ENCODE data around the gene THOC1. TPM values are rescaled to one million over a fixed set of nuclear protein-coding genes. Genes with fewer than 3 reads are reported as not detected.

The THOC1 gene
- total RNA-seq, 2 experiments from 2014 or later = 63.5 to 66.2 TPM

DNA sequence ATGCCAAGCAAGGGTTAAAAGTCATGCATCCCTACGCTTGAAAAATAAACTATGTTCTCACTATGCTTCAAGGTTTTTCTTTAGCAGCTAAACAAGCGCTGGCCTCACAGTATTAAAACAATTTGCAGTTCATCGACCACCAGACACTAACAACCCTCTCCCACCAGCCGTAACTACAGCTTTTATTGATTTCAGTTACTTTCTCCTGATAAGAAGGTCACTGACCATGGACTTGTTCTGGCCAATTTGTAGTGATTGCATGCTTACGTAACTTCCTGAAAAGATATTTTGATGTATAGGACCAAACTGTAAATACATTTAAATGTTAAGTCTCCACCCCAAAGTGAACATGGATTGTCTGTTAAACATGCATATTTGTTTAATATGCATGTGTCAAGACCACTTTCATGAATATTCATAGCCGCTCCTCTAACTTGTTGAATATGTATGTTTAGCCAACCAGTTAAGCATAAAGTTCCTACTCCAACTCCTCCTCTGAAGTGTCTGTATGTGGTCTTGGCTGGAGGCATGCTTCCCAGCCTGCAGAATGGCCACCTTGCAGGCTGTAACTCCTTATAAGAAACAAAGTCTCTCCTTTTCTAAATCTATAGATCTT is 1.7 kb upstream of the THOC1 start:
- peaks cover 18% of the 10 kb centered on the region for H3K36me3 Mint-ChIP-seq (ENCODE audit: low read depth)
- intact Hi-C loops (cut with micrococcal nuclease) = loop anchor here (2.0 kb wide), 1 partner anchor 159 kb away; no protein-coding TSS in a partner anchor
- no peaks in the 10 kb centered on the region for H3K9me3 Mint-ChIP-seq
- H3K4me1 Mint-ChIP-seq (ENCODE audit: low read depth) = peaks cover 35% of the 10 kb centered on the region
- no peaks in the 10 kb centered on the region for H3K27me3 Mint-ChIP-seq (ENCODE audit: low read depth)
- DNase-seq = no peak
- H3K4me3 Mint-ChIP-seq = peak overlapping the region; percentile 95
- CTCF ChIA-PET = no interaction called here
- no peak overlapping the region for H3K27ac Mint-ChIP-seq

DNA sequence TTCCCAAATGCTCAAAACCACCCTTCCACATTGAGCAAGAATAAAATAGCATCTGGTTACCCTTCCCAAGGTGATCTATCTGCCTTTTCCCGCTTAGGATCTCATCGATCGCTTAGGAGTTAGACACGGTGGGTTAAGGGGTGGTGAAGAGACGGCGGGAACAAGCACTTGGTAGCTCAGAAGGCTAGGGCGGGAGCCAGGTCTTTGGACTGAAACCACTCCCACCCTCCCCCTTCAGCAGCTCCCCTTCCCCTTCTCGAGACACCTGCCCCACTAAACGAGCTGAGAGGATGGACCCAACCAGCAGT is 513 bp downstream of the THOC1 start:
- CTCF ChIA-PET = interaction anchor here (1.3 to 1.4 kb wide), 2 partner anchors 11 to 109 kb away, joined by 3 to 5 read pairs; partner anchors contain the start of gene USP14
- Mint-ChIP-seq H3K36me3 (ENCODE audit: low read depth) (peaks cover 27% of the 10 kb centered on the region), H3K9me3 (no peaks in the 10 kb centered on the region), H3K27ac (peak overlapping the region; percentile 99), H3K4me3 (peak overlapping the region; percentile 95), H3K27me3 (ENCODE audit: low read depth) (no peaks in the 10 kb centered on the region), H3K4me1 (ENCODE audit: low read depth) (peaks cover 39% of the 10 kb centered on the region)
- DNase-seq = no peak
- intact Hi-C loops (cut with micrococcal nuclease) = no loop called here

DNA sequence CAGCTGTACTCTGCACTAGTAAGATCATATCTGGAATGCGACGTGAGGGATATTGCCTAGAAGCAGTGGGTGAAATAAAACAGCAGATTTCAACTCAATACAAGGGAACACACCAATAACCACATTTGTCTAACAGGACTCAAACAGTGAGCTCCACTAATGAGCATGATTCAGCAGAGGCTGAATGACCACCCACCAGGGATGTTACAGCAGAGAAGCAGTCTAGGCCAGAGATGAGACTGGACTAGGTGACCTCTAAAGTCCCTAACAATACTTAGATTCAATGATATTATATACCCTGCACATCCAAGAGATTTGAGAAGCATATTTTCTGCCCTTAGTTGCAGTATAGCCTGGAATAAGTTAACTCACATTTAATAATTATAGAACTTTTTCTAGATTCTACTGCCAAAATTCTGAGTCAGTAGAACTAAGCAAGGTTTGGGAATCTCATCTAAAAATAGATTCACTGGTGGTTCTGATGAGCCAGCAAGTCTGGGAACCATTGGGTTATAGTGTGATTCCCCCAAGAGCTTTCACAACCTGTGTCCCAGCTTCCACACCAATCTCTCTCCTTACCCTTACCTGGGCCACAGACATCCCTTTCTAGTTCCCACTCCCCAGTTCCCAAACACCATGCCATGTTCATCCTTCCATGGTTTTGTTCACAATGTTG is 6.3 kb downstream of the THOC1 start:
- H3K27ac Mint-ChIP-seq = no peak overlapping the region

DNA sequence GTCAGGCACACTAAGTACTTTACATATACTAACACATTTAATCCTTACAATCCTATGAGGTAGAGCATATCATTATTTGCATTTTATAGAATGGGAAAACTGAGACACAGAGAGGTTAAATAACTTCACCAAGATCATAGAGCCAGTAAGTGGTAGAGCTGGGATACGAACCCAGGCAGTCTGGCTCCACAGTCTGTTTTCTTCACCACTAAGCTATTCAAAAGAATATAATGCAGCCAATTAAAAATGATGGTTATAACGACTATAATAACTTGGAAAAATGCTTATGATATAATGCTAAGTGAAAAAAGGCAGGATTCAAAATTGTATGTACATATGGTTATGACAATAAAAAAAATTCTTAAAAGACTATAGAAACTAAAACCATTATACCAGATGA is 7.3 kb downstream of the THOC1 start:
- DNase-seq = no peak
- CTCF ChIA-PET = interaction anchor here (0.6 kb wide), 1 partner anchor 92 kb away, joined by 3 read pairs; no protein-coding TSS in a partner anchor
- Mint-ChIP-seq H3K9me3 (no peaks in the 10 kb centered on the region), H3K27me3 (ENCODE audit: low read depth) (no peaks in the 10 kb centered on the region), H3K36me3 (ENCODE audit: low read depth) (peaks cover 37% of the 10 kb centered on the region), H3K4me3 (no peak overlapping the region), H3K27ac (no peak overlapping the region), H3K4me1 (ENCODE audit: low read depth) (peaks cover 20% of the 10 kb centered on the region)
- intact Hi-C loops (cut with micrococcal nuclease) = no loop called here

More for the DNA sequence above, 6.3 kb downstream of the THOC1 start:
- H3K9me3 Mint-ChIP-seq = no peaks in the 10 kb centered on the region
- DNase-seq = no peak
- no peak overlapping the region for H3K4me3 Mint-ChIP-seq
- peaks cover 36% of the 10 kb centered on the region for H3K36me3 Mint-ChIP-seq (ENCODE audit: low read depth)
- H3K4me1 Mint-ChIP-seq (ENCODE audit: low read depth) = peaks cover 29% of the 10 kb centered on the region
- intact Hi-C loops (cut with micrococcal nuclease) = no loop called here
- CTCF ChIA-PET = no interaction called here
- H3K27me3 Mint-ChIP-seq (ENCODE audit: low read depth) = no peaks in the 10 kb centered on the region

DNA sequence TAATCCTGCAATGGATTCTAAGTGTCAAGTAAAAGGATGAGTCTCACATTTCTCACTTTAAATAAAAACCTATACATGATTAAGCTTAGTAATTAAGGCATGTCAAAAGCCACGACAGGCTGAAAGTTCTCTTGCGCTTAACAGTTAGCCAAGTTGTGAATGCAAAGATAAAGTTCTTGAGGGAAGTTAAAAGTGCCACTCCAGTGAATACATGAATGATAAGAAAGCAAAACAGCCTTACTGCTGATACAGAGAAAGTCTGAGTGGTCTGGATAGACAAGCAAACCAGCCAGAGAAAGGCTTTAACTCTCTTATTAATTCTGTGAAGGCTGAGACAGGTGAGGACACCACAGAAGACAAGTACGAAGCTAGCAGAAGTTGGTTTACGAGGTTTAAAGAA is 12.7 kb downstream of the THOC1 start:
- Mint-ChIP-seq H3K36me3 (ENCODE audit: low read depth) (peaks cover 51% of the 10 kb centered on the region), H3K4me3 (no peak overlapping the region), H3K9me3 (no peaks in the 10 kb centered on the region), H3K27me3 (ENCODE audit: low read depth) (no peaks in the 10 kb centered on the region), H3K4me1 (ENCODE audit: low read depth) (peaks cover 2% of the 10 kb centered on the region), H3K27ac (no peak overlapping the region)
- no peak for DNase-seq
- intact Hi-C loops (cut with micrococcal nuclease) = no loop called here
- CTCF ChIA-PET = interaction anchor here (0.5 kb wide), 1 partner anchor 452 kb away, joined by 3 read pairs; no protein-coding TSS in a partner anchor

DNA sequence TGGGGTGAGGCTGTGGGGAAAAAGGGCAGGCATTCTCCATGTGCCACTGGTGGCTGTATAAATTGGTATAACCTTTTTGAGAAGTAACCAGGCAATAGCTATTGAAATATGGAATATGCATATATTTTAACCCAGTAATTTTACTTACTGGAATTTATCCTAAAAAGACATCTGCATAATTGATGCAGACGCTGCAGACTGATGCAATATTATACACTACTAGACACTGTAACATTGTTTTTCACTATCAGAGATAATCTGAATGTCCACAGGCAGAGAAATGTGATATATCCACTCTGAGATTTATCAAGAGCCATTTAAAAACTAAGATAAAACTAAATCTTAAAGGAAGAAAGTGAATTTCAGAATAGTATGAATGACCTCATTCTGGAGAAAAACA is 14.7 kb downstream of the THOC1 start:
- DNase-seq = no peak
- H3K36me3 Mint-ChIP-seq (ENCODE audit: low read depth) = peaks cover 53% of the 10 kb centered on the region
- H3K4me3 Mint-ChIP-seq = no peak overlapping the region
- intact Hi-C loops (cut with micrococcal nuclease) = no loop called here
- no peaks in the 10 kb centered on the region for H3K9me3 Mint-ChIP-seq
- no peak overlapping the region for H3K27ac Mint-ChIP-seq
- H3K4me1 Mint-ChIP-seq (ENCODE audit: low read depth) = no peaks in the 10 kb centered on the region
- H3K27me3 Mint-ChIP-seq (ENCODE audit: low read depth) = no peaks in the 10 kb centered on the region
- CTCF ChIA-PET = no interaction called here

DNA sequence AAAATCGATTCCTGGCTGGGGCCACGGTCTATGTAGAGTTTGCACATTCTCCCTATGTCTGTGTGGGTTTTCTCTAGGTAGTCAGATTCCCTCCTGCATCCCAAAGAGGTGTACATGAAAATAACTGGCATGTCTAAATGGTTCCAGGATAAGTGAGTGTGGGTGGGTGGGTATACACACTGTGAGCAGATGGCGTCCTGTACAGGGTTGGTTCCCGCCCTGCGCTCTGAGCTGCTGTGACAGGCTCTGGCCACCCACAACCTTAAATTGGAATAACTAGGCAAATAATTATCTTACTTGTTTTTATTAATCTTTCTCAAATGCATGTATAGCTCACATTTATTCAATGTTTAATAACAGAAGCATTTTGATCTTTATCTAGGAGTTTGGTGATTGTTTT is 16.3 kb downstream of the THOC1 start:
- intact Hi-C loops (cut with micrococcal nuclease) = no loop called here
- Mint-ChIP-seq H3K4me1 (ENCODE audit: low read depth) (no peaks in the 10 kb centered on the region), H3K27ac (no peak overlapping the region)

DNA sequence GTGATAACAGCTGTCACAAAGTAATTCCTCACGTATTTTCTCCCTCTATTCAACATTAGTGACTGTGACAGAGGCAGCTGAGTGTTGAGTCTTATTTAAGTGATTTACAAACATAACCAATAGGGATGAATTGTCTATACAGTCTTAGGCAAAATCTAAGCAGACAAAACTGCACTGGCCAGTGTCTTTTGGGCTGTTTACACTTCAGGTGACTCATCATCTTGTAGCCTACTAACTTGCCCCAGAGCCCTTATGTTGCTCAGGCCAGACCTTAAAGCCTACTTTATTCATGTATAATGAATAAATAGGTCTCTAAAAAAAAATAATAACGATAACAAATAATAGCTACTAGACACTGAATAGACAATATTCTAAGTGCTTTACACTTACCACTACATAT is 17.2 kb downstream of the THOC1 start:
- DNase-seq = no peak
- CTCF ChIA-PET = no interaction called here
- Mint-ChIP-seq H3K27me3 (ENCODE audit: low read depth) (no peaks in the 10 kb centered on the region), H3K27ac (no peak overlapping the region), H3K4me1 (ENCODE audit: low read depth) (no peaks in the 10 kb centered on the region), H3K4me3 (no peak overlapping the region), H3K9me3 (no peaks in the 10 kb centered on the region), H3K36me3 (ENCODE audit: low read depth) (peaks cover 44% of the 10 kb centered on the region)
- intact Hi-C loops (cut with micrococcal nuclease) = no loop called here

More for the DNA sequence above, 16.3 kb downstream of the THOC1 start:
- DNase-seq = no peak
- CTCF ChIA-PET = no interaction called here
- Mint-ChIP-seq H3K4me3 (no peak overlapping the region), H3K36me3 (ENCODE audit: low read depth) (peaks cover 45% of the 10 kb centered on the region), H3K9me3 (no peaks in the 10 kb centered on the region), H3K27me3 (ENCODE audit: low read depth) (no peaks in the 10 kb centered on the region)

DNA sequence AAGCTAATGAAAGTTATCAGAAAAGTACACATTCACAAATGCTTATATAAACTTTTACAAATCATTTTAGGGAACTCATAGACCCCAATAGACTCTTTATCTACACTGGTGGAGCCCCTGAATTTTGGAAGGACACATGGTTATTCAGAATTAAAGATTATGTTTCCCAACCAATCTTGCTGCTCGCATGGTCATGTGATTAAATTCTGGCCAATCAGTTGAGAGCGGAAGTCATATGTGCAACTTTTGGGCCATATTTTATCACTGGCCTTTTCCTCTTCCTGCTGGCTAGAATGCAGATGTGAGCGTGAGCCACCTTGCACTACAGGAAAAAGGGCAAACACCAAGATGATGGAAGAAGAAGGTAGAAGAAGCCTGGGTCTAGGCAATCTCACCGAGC is 19.8 kb downstream of the THOC1 start:
- H3K27me3 Mint-ChIP-seq (ENCODE audit: low read depth) = no peaks in the 10 kb centered on the region
- H3K9me3 Mint-ChIP-seq = no peaks in the 10 kb centered on the region
- no peak overlapping the region for H3K4me3 Mint-ChIP-seq
- CTCF ChIA-PET = interaction anchor here (1.7 kb wide), 1 partner anchor 32 kb away, joined by 4 read pairs; no protein-coding TSS in a partner anchor
- H3K4me1 Mint-ChIP-seq (ENCODE audit: low read depth) = no peaks in the 10 kb centered on the region
- no peak for DNase-seq
- H3K27ac Mint-ChIP-seq = no peak overlapping the region
- peaks cover 51% of the 10 kb centered on the region for H3K36me3 Mint-ChIP-seq (ENCODE audit: low read depth)
- intact Hi-C loops (cut with micrococcal nuclease) = no loop called here

DNA sequence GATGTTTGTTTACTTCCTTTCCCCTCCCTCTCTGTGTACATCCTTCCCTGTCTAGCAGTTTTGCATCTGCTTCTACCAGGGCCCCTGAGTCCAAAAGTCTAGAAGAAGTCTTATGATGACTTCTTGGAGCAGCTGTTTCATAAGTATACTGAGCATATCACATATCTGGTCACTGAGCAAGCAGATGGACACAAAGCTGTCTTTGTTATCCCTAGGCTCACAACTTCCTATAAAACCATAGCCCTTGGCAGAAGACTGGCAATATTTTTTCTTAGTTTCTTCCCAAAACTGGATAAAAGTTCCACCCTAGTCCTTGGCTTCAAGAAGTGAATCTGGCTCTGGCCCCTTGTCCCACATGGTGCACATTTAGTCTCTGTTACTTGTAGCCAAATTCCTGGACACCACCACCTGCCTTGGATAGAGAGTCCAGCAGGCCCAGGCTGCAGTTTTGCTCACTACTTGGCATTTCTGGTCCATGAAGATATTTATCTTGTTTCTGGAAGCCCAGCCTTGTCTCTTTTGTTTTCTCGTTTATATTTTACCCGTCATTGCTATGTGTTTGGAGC is 22.5 kb downstream of the THOC1 start:
- Mint-ChIP-seq H3K27me3 (ENCODE audit: low read depth) (no peaks in the 10 kb centered on the region), H3K4me1 (ENCODE audit: low read depth) (peaks cover 2% of the 10 kb centered on the region), H3K36me3 (ENCODE audit: low read depth) (peaks cover 47% of the 10 kb centered on the region), H3K4me3 (no peak overlapping the region), H3K9me3 (no peaks in the 10 kb centered on the region), H3K27ac (no peak overlapping the region)
- DNase-seq = no peak
- intact Hi-C loops (cut with micrococcal nuclease) = no loop called here
- CTCF ChIA-PET = no interaction called here

DNA sequence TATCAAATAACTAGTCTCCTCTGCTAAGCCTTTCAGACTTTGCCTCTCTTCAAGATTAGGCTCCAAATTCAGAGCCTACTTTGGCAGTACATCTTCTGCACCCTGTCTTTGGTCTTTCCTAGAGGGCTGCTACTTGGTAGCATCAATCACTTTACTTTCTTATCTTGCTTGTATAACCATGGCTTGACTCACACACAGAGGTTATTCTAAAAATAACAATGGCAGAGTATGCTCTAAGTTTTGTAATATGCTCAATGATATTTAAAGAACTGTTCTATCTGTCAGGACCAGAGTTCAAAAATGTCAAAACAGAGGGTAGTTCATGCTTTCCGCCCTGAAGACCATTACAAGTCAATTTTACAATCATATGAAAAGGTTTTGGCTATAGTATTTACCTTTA is 27.7 kb downstream of the THOC1 start:
- intact Hi-C loops (cut with micrococcal nuclease) = no loop called here
- Mint-ChIP-seq H3K4me3 (no peak overlapping the region), H3K27ac (no peak overlapping the region), H3K27me3 (ENCODE audit: low read depth) (no peaks in the 10 kb centered on the region), H3K9me3 (no peaks in the 10 kb centered on the region), H3K36me3 (ENCODE audit: low read depth) (peaks cover 37% of the 10 kb centered on the region), H3K4me1 (ENCODE audit: low read depth) (peaks cover 2% of the 10 kb centered on the region)
- DNase-seq = no peak
- CTCF ChIA-PET = no interaction called here

DNA sequence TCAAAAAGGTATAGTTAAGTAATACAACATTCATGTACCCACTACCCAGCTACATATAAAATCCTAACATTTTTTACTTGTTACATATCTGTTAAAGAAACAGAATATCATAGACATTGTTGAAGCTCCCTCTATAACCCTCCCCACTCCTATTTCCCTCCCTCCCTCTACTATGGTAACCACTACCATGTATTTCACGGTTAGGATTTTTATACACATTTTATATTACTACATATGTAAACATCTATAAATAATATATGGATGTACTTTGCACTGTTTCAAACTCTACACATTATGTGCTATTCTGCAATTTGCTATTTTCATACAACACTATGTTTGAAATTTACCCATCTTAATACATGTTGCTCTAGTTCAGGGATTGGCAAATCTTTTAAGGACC is 36.3 kb downstream of the THOC1 start:
- Mint-ChIP-seq H3K4me3 (no peak overlapping the region), H3K27ac (no peak overlapping the region), H3K36me3 (ENCODE audit: low read depth) (peaks cover 20% of the 10 kb centered on the region)

DNA sequence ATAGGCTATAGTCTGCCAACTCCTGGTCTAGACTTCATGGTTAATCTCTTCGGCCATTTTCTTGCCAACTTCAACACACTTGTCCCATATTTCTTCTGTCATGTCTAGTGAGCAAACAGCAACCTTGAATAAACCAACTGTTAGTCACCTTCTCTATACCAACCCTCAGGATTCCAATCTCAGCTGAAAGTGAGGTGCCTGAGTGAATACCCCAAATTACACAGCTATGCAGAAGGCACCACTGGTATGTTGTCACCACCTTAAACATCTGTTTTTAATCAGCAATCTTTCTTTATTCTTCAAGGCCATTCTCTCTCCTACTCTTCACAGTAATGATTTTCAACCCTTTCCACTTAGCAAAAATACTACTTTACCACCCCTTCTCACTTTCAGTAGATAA is 39.3 kb downstream of the THOC1 start:
- H3K36me3 Mint-ChIP-seq (ENCODE audit: low read depth) = peaks cover 31% of the 10 kb centered on the region
- no peaks in the 10 kb centered on the region for H3K9me3 Mint-ChIP-seq

More for the DNA sequence above, 36.3 kb downstream of the THOC1 start:
- intact Hi-C loops (cut with micrococcal nuclease) = no loop called here
- H3K27me3 Mint-ChIP-seq (ENCODE audit: low read depth) = no peaks in the 10 kb centered on the region
- no peaks in the 10 kb centered on the region for H3K4me1 Mint-ChIP-seq (ENCODE audit: low read depth)
- no peaks in the 10 kb centered on the region for H3K9me3 Mint-ChIP-seq
- DNase-seq = no peak
- CTCF ChIA-PET = no interaction called here

More for the DNA sequence above, 39.3 kb downstream of the THOC1 start:
- no peaks in the 10 kb centered on the region for H3K4me1 Mint-ChIP-seq (ENCODE audit: low read depth)
- no peak overlapping the region for H3K27ac Mint-ChIP-seq
- CTCF ChIA-PET = no interaction called here
- no peak for DNase-seq
- intact Hi-C loops (cut with micrococcal nuclease) = no loop called here
- H3K4me3 Mint-ChIP-seq = no peak overlapping the region
- no peaks in the 10 kb centered on the region for H3K27me3 Mint-ChIP-seq (ENCODE audit: low read depth)
